ENCODE results near the gene RRP9. TPM values are rescaled to one million over a fixed set of nuclear protein-coding genes. Genes with fewer than 3 reads are reported as not detected.

The RRP9 gene
- total RNA-seq, result 24.0 and 65.4 TPM in 2 replicates

GRCh38 chr3:51941798-51942602 is at the start of gene RRP9, which contains the start of gene PARP3:
Gene RRP9, minus strand, starts transcription at chr3:51941904. Its CDS starts 37 bp downstream, at chr3:51941867.
Gene PARP3, plus strand, starts transcription at chr3:51942363. Its CDS starts 993 bp downstream, at chr3:51943356.

GRCh38 chr3:51982838-51983577 is 41.3 kb upstream of the RRP9 start, which contains the start of gene ACY1:
Gene ACY1, plus strand, starts transcription at chr3:51983535. Its CDS starts 530 bp downstream, at chr3:51984065.

GRCh38 chr3:51974963-51975851 is 33.5 kb upstream of the RRP9 start, which contains the start of gene ABHD14A:
Gene ABHD14A, plus strand, starts transcription at chr3:51975064. Its CDS starts 72 bp downstream, at chr3:51975136.

GRCh38 chr3:51967384-51968169 is 25.9 kb upstream of the RRP9 start, which contains the start of gene PCBP4:
Gene PCBP4, minus strand, starts transcription at chr3:51967454. Its CDS starts 6,214 bp downstream, at chr3:51961240.

GRCh38 chr3:51955175-51955892 is 13.6 kb upstream of the RRP9 start, which contains the start of gene GPR62:
Gene GPR62, plus strand, starts transcription at chr3:51955381. Its CDS starts 272 bp downstream, at chr3:51955653.

Other genes with a start within 250 kb of the RRP9 start
- under 0.01 TPM in 2 replicates for gene GRM2, start 234.8 kb downstream of the RRP9 start, total RNA-seq
- not detected in 2 replicates for gene IQCF6, start 162.7 kb downstream of the RRP9 start, total RNA-seq
- not detected in 2 replicates for gene IQCF2, start 80.3 kb downstream of the RRP9 start, total RNA-seq
- gene IQCF5, start 66.3 kb downstream of the RRP9 start, total RNA-seq, result not detected in 2 replicates
- gene IQCF1, start 38.6 kb downstream of the RRP9 start, total RNA-seq, result not detected in 2 replicates
- gene PARP3, start 459 bp upstream of the RRP9 start, total RNA-seq, result 22.8 and 24.9 TPM in 2 replicates
- under 0.01 TPM in 1 of 2 replicates, not detected in the other for gene GPR62, start 13.5 kb upstream of the RRP9 start, total RNA-seq
- 35.0 and 66.1 TPM in 2 replicates for gene PCBP4, start 25.6 kb upstream of the RRP9 start, total RNA-seq
- 16.9 and 24.5 TPM in 2 replicates for gene ABHD14B, start 32.1 kb upstream of the RRP9 start, total RNA-seq
- 6.5 and 16.6 TPM in 2 replicates for gene ABHD14A, start 33.2 kb upstream of the RRP9 start, total RNA-seq
- 64.8 and 86.5 TPM in 2 replicates for gene ACY1, start 41.6 kb upstream of the RRP9 start, total RNA-seq
- 1,134 and 1,150 TPM in 2 replicates for gene RPL29, start 54.0 kb upstream of the RRP9 start, total RNA-seq
- 5.9 and 10.9 TPM in 2 replicates for gene DUSP7, start 114.7 kb upstream of the RRP9 start, total RNA-seq
- 2.3 and 21.1 TPM in 2 replicates for gene POC1A, start 212.5 kb upstream of the RRP9 start, total RNA-seq

All from regular cardiac myocyte (primary cell).